Left forelimb (tissue), 1 donor: ENCODE data around the gene HEATR5B.
"Not testable (repeated sequence)": the region's sequence is repeated elsewhere in the genome, so short reads cannot be mapped to it uniquely, and the experiment has no call there.

Source experiments
- DNase-seq: peaks from one replicate; pipeline ENCODE4 v3.0.0-alpha.2; 2018; ENCODE audit warnings: low spot score

The HEATR5B gene

DNA sequence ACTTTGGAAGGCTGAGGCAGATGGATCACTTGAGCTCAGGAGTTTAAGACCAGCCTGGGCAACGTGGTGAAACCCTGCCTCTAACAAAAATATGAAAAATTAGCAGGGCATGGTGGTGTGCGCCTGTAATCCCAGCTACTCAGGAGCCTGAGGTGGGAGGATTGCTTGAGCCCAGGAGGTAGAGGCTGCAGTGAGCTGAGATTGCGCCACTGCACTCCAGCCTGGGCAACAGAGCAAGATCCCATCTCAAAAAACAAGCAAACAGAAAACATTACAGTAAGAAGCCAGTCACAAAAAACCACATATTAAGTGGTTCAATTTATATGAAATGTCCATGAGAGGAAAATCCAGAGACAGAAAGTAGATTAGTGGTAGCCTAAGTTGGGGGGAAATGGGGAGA is 105.2 kb downstream of the HEATR5B start:
- DNase-seq = not testable (repeated sequence)

DNA sequence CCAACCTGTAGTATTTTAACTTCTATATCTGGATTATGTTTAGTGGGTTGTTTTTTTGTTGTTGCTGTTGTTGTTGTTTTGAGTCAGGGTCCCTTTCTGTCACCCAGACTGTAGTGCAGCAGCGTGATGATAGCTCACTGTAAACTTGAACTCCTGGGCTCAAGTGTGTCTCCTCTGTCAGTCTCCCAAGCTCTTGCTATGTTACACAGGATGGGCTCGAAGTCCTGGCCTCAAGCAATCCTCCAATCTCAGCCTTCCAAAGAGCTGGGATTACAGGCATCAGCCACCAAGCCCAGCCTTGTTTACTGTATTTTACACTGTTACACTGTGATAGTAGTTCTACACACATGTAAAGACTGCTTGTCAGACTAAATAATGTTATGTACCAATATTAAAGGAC is 108.1 kb downstream of the HEATR5B start:
- DNase-seq = no peak

DNA sequence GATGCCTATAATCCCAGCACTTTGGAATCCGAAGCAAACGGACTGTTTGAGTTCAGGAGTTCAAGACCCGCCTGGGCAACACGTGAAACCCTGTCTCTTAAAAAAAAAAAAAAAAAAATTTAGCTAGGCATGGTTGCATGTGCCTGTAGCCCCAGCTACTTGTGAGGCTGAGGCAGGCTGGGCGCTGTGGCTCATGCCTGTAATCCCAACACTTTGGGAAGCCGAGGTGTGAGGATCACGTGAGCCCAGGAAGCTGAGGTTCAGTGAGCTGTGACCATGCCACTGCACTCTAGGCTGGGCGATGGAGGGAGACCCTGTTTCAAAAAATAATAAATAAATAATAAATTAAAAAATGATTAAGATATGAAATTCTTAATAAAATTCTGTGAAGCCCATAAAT is 108.9 kb downstream of the HEATR5B start:
- DNase-seq = no peak

DNA sequence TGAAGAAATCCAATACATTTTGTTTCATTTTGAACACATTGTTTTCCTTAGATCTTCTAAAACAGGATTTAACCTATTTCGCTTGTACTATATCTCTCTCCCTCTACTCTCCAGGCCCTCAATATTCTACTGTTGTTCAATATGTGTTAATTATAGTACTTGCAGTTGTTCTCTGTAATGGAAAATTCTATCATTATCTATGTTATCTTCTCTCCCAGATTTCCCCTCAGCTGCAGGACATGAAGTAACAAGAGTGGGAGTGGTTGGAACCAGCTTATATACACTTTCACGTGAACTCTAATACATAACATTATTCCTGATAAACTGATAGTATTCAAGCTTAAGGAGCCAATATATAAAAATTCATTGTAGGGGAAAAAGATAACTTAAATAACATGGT is 110.9 kb downstream of the HEATR5B start:
- no peak for DNase-seq

DNA sequence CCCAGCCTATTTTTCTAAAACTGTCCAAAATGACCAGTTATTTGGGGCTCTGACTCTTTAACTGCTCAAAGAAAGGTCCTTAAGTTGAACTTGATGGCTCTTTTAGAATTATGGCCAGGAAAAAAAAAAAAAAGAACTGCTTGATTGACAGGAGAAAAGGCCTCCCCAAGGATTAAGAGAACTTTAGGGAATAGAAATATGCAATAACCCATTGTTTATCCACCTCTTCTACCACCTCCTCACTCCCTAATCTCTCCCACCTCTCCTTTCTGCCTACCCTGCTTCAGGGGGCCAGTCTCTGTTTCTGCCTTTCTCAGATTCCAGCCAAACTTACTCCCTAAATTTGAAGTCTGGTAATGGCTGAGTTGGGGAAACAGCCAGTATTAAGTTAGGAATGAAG is 112.2 kb downstream of the HEATR5B start:
- DNase-seq = no peak

DNA sequence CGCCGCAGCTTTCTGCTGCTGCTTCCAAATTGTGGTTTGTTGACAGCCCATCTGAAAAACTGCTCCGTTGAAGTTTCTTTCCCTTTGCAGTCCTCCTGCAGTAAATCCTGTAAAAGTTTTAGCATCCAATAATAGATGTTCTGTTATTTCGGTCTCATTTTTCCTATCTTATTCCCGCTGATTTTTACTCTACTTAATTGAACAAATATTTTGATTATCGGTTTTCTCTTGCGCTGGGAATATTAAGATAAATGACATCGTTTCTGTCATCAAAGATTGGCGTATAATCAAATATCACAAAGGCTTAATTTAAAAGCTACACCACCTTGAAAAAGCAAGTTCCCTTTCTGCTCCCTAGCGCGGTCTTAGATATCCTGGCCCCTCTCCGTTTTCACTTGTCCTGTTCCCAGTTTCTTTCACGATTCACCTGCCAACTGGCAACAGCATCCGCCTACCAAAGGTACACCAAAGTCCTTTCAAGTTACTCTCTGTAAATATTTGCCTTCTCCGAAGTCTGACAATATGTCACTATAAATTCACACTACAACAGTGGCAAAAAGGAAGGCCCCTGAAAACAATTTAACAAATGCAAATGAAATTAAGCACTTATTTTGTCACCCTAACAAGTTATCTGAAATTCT is 116.8 kb downstream of the HEATR5B start:
- DNase-seq = no peak

DNA sequence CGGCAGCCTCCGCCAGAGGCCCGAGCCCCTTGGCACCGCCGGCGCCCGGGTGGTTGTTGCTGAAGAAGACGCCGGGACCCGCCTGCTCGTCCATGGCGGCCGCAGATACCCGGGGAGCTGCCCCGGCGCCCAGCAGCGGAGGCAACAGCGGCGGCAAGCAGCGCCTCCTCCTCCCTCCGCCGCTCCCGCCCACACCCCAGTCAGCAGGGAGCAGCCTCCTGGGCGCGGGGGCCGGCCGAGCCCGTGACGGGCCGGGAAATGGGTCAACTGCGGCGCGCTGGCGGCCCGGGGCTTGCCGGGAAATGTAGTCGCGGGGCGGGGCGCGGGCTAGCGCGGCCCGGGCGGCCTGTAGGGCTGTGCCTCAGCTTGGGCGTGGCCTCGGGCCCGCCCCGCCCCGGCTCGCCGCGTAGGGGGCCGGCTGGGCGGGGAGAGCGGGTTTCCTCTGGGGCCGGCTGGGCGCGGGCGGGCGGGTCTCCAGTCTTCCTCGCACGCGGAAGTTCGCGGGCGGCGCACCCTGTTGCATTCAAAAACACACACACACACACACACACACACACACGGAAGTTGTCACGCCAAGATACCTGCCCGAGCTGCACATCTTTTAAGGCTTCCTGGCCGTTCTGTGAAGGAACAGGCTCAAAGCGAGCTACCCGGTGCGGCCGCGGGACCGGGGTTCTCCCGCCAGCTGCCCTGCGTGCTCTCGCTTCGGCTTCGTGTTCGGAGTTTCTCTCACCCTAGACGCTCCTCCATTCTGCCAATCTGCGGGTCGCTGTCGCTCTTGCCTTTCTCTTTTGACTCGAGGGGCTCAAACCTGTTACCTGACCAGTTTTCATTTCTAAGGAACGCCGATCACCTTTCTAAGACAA is 117.6 kb downstream of the HEATR5B start, which contains the start of gene STRN:
Gene STRN (minus strand): TSS at position 167 of the 866 bp plus-strand sequence. CDS start 73 bp downstream, at position 94.
- peak; percentile 99 for DNase-seq

DNA sequence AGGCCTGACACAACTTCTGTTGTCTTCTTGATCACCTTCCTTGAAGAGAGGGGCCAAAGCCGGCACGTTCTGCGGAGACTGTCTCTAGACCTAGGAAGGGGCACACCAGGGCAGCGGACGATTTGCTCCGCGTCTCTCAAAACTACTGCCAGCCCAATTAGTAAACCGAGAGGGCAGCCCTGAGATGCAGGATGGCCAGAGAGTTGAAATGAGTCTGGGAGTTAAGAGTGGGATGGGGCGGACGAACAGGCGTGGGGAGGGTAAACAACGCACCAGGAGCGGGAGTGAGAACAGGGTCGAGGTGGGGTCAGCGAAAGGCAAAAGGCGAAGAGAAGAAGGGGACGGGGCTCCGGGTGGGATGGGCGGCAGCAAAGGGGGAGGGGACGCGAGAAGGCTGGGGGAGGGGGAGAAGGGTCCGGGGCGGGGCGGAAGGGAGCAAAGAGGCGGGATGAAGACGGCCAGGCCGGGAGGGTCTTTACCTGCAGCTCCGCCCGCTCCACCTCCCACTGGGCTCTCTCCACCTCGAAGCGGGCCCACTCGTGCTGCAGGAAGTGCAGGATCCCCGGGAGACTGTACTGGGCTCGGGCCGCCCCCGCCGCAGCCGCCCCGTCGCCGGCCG is 118.3 kb downstream of the HEATR5B start:
- DNase-seq = no peak

DNA sequence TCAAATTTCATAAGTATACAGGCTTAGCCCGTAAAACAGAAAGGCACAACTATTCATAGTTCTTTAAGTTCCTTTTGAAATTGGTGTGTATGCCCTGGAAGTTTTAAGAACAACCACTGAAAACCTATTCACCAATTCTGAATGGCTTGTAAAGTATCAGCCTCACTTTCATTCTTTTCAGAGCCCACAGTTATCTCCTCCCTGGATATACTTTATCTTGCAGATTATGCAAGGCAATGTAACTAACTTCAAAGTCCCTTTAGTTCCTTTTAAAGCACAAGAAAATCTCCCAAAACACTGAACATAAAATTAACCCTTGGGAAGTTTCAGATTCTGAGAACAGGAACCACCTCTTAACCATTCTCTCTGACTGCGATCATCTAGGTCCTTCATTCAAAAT is 119.0 kb downstream of the HEATR5B start:
- DNase-seq = no peak

DNA sequence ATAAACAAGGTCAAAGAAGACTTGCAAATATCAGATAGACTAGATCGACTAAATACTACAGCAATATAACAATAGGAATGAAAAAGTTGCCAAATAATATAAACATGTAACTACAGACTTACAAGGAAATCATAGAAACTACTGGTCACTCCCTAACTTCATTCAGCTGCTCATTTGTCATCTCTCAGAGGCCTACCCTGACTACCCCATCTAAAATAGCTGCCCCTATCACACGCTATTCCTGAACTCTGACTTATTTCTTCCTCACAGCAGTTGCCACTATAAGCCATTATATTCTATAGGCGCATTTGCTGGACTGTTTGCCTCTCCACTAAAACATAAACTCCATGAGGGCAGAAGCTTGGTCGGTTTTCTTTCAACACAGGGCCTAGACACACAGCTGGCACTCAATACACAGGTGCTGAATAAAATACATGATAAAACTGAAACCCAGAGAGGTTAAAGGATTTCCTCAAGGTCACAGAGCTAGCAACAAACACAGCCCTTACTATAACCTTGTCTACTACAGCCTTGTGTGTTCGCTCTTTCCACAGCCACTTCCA is 119.6 kb downstream of the HEATR5B start:
- DNase-seq = no peak

DNA sequence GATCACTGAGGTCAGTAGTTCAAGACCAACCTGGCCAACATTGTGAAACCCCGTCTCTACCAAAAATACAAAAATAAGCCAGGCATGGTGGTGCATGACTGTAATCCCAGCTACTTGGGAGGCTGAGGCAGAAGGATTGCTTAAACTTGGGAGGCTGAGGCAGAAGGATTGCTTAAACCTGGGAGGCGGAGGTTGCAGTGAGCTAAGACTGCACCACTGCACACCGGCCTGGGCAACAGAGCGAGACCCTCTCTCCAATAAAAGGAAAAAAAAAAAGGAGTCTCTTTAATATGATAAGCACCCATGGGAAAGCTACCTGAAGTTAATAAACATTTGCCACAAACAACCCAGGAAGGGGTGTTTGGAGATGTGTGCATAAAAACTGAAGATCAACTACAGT is 120.4 kb downstream of the HEATR5B start:
- DNase-seq = no peak

DNA sequence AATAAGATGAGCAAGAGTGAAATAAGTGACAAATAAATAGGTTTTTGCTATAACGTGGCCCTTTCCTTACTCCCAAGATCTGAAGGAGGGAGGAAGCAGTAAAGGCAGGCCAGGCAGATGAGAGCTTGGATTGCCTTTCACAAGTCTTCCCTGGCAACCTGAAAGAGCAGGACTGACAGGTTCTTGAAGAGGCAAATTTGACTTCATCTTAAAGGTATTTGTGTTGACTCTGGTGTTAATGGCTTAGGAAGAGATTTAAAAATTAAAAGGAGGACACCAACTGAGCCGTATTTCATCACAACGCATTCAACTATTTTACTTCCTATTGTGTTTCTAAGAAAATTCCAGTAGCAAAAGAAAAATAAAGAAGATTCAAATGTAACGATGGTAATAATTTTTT is 121.1 kb downstream of the HEATR5B start:
- no peak for DNase-seq

DNA sequence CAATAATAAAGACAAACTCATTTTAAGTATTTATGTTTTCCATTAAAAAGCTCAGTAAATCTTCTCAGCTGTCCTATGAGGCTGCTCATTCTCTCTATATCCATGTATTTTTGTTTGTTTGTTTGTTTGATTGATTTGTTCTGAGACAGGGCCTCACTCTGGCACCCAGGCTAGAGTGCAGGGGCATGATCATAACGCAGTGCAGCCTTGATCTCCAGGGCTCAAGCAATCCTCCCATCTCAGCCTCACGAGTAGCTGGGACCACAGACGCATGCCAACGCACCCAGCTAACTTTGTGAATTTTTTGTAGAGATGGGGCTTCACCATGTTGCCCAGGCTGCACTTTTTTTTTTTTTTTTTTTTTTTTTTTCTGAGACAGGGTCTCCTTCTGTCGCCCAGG is 123.4 kb downstream of the HEATR5B start:
- DNase-seq = no peak

DNA sequence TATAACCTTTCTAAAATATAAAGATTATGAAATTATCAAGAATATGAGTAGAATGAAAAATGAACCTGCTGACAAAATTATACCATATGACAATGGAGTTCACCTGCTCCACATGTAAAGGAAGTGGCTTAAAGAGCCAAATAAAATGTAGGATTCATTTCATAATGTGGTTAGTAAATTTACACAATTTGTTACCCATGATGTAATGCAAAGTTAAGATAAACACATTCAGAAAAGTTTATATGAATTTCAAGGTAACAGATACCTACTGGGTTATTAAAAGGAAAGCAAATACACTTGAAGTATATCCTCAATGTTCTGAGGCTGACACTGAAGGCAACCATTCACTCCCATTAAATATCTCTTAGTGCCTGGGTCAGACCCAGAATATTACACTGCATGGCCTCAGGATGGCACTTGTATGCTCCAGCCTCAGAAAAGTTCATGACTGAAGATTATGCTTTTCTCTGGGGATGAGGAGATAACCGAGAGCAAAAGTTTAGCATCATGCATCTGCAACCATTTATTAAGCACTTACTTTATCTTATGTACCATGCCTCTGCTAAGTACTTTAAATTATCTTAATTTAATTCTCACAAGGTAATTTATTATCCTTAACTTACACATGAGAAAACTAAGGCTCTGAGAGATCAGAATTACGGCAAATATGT is 124.0 kb downstream of the HEATR5B start:
- no peak for DNase-seq

DNA sequence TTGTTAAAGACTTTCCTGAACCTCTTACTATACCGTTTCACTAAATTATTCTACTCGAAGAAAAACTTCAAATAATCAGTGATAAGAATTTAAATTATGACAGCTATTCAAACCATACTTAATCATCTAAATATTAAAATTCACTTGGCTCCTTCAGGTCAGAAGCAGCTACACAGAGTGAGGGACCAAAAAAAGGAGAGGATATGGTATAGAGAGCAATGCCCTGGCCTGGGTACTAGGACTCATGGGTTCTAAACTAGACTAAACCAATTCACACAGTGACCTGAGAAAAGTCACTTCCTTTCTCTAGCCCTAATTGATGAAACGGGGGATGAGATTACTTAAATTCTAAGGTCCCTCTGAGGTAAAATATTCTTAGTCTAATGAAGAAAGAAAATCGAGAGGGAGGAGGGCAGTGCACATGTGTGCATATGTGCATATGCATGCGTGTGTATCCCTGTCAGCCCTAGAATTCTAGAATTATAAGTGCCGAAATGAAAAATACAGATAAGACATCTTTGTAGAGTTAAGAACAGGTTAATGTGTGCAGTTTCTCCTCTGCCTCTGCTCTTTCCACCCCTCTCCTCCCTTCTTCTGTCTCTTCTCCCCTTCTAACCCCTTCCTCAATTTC is 129.1 kb downstream of the HEATR5B start:
- DNase-seq = no peak

DNA sequence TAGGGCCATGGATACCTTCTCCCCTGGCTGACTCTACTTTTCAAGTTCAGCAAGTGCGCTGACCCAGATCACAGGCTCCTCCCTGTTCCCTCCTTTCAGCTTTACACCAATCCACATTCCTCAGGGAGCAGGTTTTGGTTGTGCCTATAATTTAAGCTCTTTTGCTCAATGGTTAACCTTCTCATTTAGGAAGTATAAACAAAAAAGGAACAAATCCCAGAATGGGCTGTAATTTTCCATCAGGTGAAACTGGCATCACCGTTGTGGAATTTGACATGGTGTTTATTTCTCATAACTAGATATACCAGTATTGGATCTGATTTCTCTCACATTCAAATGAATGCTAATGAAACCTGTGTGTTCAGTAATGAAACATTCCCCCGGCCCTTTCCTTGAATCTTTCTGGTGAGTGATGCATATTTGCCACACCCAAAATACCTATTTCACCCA is 131.4 kb downstream of the HEATR5B start:
- no peak for DNase-seq

DNA sequence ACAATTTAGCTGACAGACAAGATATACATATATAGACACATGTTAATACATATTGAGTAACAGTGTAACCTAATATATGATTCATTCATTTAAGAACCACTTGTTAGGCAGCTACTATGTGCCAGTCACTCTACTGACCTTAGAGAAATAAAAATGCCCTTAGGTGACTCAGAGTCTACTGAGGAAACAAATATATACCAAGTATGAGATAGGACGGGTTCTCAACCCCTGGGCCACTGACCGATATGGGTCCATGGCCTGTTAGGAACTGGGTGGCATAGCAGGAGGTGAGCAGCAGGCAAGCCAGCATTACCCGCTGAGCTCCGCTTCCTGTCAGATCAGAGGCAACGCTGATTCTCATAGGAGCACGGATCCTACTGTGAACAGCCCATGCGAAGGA is 132.6 kb downstream of the HEATR5B start:
- DNase-seq = no peak

DNA sequence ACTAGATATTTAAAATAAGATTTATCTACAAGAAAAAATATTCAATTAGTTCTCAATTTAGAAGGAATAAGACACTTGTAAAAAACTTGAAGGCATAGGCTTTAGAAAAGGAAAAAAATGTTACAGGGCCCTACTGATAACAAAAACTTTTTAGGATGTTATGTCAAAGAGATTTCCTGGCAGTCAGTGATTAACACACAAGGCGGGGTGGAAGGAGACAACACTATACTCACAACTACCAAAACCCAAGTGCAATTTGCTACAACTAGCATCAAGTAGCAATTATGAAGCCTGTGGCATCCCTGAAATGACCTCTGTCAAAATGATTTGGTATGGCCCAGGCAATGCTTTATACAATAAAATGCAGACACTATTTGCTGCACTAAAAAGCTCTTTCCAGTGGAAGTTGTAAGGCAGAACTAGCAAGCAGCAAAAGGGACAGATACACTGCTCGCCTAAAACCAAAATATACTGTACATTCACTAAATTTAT is 133.1 kb downstream of the HEATR5B start:
- no peak for DNase-seq

DNA sequence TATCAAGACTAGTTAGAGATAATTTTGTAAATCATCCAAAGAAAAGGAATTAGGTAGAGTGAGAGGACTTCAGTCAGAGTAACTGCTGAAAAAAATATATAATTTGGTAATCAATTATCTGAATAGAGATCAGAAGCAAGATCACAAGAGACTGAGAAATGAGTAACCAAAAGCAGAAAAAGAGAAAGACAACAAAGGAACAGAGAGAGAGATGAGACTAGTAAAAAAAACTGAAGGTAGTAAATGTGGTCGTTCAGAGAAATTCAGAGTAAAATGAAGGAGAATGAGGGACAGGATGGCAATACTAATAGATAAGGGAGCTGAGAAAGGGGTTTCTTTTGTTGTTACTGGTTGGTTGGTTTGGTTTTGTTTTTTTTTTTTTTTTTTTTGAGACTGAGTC is 134.3 kb downstream of the HEATR5B start:
- DNase-seq = no peak

DNA sequence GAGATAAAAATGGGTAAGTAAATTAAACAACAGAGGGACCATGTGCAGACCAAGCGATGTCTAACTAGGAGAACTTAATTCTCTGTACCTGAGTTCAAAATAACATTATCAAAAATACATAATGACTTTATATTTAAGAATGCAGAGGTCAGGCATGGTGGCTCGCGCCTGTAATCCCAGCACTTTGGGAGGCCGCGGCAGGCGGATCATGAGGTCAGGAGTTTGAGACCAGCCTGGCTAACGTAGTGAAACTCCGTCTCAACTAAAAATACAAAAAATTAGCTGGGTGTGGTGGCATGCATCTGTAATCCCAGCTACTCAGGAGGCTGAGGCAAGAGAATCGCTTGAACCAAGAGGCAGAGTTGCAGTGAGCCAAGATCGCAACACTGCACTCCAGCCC is 138.9 kb downstream of the HEATR5B start:
- DNase-seq = not testable (repeated sequence)

DNA sequence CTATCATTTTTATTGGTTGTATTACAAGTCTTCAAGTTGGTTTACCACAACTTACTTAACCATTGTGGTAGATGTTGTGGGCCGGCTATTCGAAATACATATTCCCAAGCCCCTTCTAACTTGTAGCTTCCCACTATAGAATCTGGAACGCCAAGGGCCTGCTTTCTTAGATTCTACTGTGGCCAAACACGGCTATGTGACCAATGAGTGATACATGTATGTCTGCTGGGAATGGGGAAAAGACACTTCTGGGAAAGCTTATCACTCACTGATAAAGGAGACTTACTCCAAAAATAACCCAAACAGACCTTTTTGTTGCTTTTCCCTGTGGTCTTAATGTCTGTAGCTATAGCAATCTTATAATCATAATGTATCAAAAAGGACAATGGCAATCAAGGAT is 142.3 kb downstream of the HEATR5B start:
- no peak for DNase-seq
